Measurements from ENCODE around the gene FAM171A2.

Gene FAM171A2

GRCh38 chr17:44360144-44360533 lies 3.5 kb downstream of the FAM171A2 start:
- Histone ChIP-seq H3K9me3 (ENCODE audit: control insufficient read depth, insufficient read depth, low read length) (no peaks in the 10 kb centered on the region), H3K27ac (ENCODE audit: low read length) (no peak overlapping the region), H3K36me3 (ENCODE audit: control insufficient read depth, insufficient read depth, low read length) (no peaks in the 10 kb centered on the region; the same call in 1 of the 2 replicates), H3K4me3 (ENCODE audit: low read length) (no peak overlapping the region), H3K4me1 (ENCODE audit: control insufficient read depth, insufficient read depth, low read length) (peaks cover 15% of the 10 kb centered on the region), H3K27me3 (ENCODE audit: control insufficient read depth, insufficient read depth, low read length) (no peaks in the 10 kb centered on the region)
- WGBS (ENCODE audit: insufficient coverage, insufficient read length): no CpG with 5 or more reads among the region's 6 CpGs
- no peak for DNase-seq (ENCODE audit: low read depth, low spot score)

GRCh38 chr17:44359458-44360143 lies 4.1 kb downstream of the FAM171A2 start:
- H3K4me1 ChIP-seq (ENCODE audit: control insufficient read depth, insufficient read depth, low read length): peaks cover 15% of the 10 kb centered on the region
- DNase-seq (ENCODE audit: low read depth, low spot score): no peak
- H3K36me3 ChIP-seq (ENCODE audit: control insufficient read depth, insufficient read depth, low read length): no peaks in the 10 kb centered on the region; the same call in 1 of the 2 replicates
- no peaks in the 10 kb centered on the region for H3K9me3 ChIP-seq (ENCODE audit: control insufficient read depth, insufficient read depth, low read length)
- H3K27ac ChIP-seq (ENCODE audit: low read length): no peak overlapping the region
- WGBS (ENCODE audit: insufficient coverage, insufficient read length): no CpG with 5 or more reads among the region's 14 CpGs
- no peak overlapping the region for H3K4me3 ChIP-seq (ENCODE audit: low read length)
- H3K27me3 ChIP-seq (ENCODE audit: control insufficient read depth, insufficient read depth, low read length): no peaks in the 10 kb centered on the region

- Histone ChIP-seq H3K27me3 (ENCODE audit: control insufficient read depth, insufficient read depth, low read length) (no peaks in the 10 kb centered on the region), H3K36me3 (ENCODE audit: control insufficient read depth, insufficient read depth, low read length) (no peaks in the 10 kb centered on the region; the same call in 1 of the 2 replicates), H3K4me3 (ENCODE audit: low read length) (no peak overlapping the region), H3K27ac (ENCODE audit: low read length) (no peak overlapping the region), H3K4me1 (ENCODE audit: control insufficient read depth, insufficient read depth, low read length) (peaks cover 15% of the 10 kb centered on the region), H3K9me3 (ENCODE audit: control insufficient read depth, insufficient read depth, low read length) (no peaks in the 10 kb centered on the region)
- DNase-seq (ENCODE audit: low read depth, low spot score): no peak
- WGBS (ENCODE audit: insufficient coverage, insufficient read length): no CpG with 5 or more reads among the region's 6 CpGs
Measured at GRCh38 chr17:44359006-44359405, 4.6 kb downstream of the FAM171A2 start.

GRCh38 chr17:44358066-44358465 lies 5.6 kb downstream of the FAM171A2 start:
- Histone ChIP-seq H3K4me3 (ENCODE audit: low read length) (no peak overlapping the region), H3K4me1 (ENCODE audit: control insufficient read depth, insufficient read depth, low read length) (peaks cover 18% of the 10 kb centered on the region)

GRCh38 chr17:44356241-44356640 lies 7.4 kb downstream of the FAM171A2 start:
- no peaks in the 10 kb centered on the region for H3K9me3 ChIP-seq (ENCODE audit: control insufficient read depth, insufficient read depth, low read length)
- WGBS (ENCODE audit: insufficient coverage, insufficient read length): no CpG with 5 or more reads among the region's 11 CpGs
- peaks cover 13% of the 10 kb centered on the region for H3K36me3 ChIP-seq (ENCODE audit: control insufficient read depth, insufficient read depth, low read length)
- H3K27ac ChIP-seq (ENCODE audit: low read length): no peak overlapping the region
- no peaks in the 10 kb centered on the region for H3K27me3 ChIP-seq (ENCODE audit: control insufficient read depth, insufficient read depth, low read length)
- H3K4me3 ChIP-seq (ENCODE audit: low read length): no peak overlapping the region
- DNase-seq (ENCODE audit: low read depth, low spot score): no peak
- peaks cover 5% of the 10 kb centered on the region; the same call in 1 of the 2 replicates for H3K4me1 ChIP-seq (ENCODE audit: control insufficient read depth, insufficient read depth, low read length)

More at GRCh38 chr17:44358066-44358465, 5.6 kb downstream of the FAM171A2 start:
- H3K27ac ChIP-seq (ENCODE audit: low read length): no peak overlapping the region
- H3K27me3 ChIP-seq (ENCODE audit: control insufficient read depth, insufficient read depth, low read length): no peaks in the 10 kb centered on the region
- WGBS (ENCODE audit: insufficient coverage, insufficient read length): no CpG with 5 or more reads among the region's 9 CpGs
- H3K9me3 ChIP-seq (ENCODE audit: control insufficient read depth, insufficient read depth, low read length): no peaks in the 10 kb centered on the region
- H3K36me3 ChIP-seq (ENCODE audit: control insufficient read depth, insufficient read depth, low read length): no peaks in the 10 kb centered on the region; the same call in 1 of the 2 replicates
- DNase-seq (ENCODE audit: low read depth, low spot score): no peak

DNA sequence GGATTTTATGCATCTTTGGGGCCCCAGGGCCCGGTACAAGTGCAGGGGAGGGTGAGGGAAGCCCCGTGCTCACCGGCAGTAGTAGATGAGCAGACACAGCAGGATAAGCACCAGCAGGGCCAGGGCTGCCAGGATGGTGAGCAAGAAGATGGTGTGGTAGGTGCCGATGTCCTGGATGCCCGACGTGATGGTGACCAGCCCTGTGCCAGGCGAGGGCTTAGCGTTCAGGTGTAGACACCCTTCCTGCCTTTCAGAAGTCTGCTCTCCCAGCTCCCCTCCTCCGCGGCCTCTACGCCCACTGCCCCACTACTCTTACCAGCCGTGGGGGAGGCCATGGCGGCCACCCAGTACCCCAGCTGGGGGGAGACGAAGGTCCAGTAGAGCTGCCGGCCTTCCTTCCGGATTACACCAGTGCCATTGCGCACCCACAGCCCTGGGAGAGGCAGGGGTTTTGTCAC lies 8.0 kb downstream of the FAM171A2 start:
- H3K36me3 ChIP-seq (ENCODE audit: control insufficient read depth, insufficient read depth, low read length): peaks cover 13% of the 10 kb centered on the region
- H3K4me3 ChIP-seq (ENCODE audit: low read length): no peak overlapping the region
- no peaks in the 10 kb centered on the region for H3K27me3 ChIP-seq (ENCODE audit: control insufficient read depth, insufficient read depth, low read length)
- H3K27ac ChIP-seq (ENCODE audit: low read length): no peak overlapping the region
- 0 out of 2 replicates have a peak, but pooled peaks cover 3% of the 10 kb centered on the region for H3K4me1 ChIP-seq (ENCODE audit: control insufficient read depth, insufficient read depth, low read length)
- H3K9me3 ChIP-seq (ENCODE audit: control insufficient read depth, insufficient read depth, low read length): no peaks in the 10 kb centered on the region
- WGBS (ENCODE audit: insufficient coverage, insufficient read length): no CpG with 5 or more reads among the region's 17 CpGs
- no peak for DNase-seq (ENCODE audit: low read depth, low spot score)

- Histone ChIP-seq H3K4me1 (ENCODE audit: control insufficient read depth, insufficient read depth, low read length) (0 out of 2 replicates have a peak, but pooled peaks cover 3% of the 10 kb centered on the region), H3K4me3 (ENCODE audit: low read length) (peak overlapping the region; percentile 26; the same call in 1 of the 2 replicates), H3K27ac (ENCODE audit: low read length) (no peak overlapping the region), H3K27me3 (ENCODE audit: control insufficient read depth, insufficient read depth, low read length) (no peaks in the 10 kb centered on the region), H3K9me3 (ENCODE audit: control insufficient read depth, insufficient read depth, low read length) (no peaks in the 10 kb centered on the region), H3K36me3 (ENCODE audit: control insufficient read depth, insufficient read depth, low read length) (peaks cover 15% of the 10 kb centered on the region)
- DNase-seq (ENCODE audit: low read depth, low spot score): no peak
- no CpG with 5 or more reads among the region's 77 CpGs for WGBS (ENCODE audit: insufficient coverage, insufficient read length)
Measured at GRCh38 chr17:44354582-44355561, 8.8 kb downstream of the FAM171A2 start.

- no peaks in the 10 kb centered on the region for H3K27me3 ChIP-seq (ENCODE audit: control insufficient read depth, insufficient read depth, low read length)
- 0 out of 2 replicates have a peak, but pooled peaks cover 3% of the 10 kb centered on the region for H3K4me1 ChIP-seq (ENCODE audit: control insufficient read depth, insufficient read depth, low read length)
- no peaks in the 10 kb centered on the region for H3K9me3 ChIP-seq (ENCODE audit: control insufficient read depth, insufficient read depth, low read length)
- peak overlapping the region; percentile 55; the same call in 1 of the 2 replicates for H3K4me3 ChIP-seq (ENCODE audit: low read length)
- H3K36me3 ChIP-seq (ENCODE audit: control insufficient read depth, insufficient read depth, low read length): peaks cover 15% of the 10 kb centered on the region
- no CpG with 5 or more reads among the region's 98 CpGs for WGBS (ENCODE audit: insufficient coverage, insufficient read length)
- H3K27ac ChIP-seq (ENCODE audit: low read length): no peak overlapping the region
- DNase-seq (ENCODE audit: low read depth, low spot score): no peak
Measured at GRCh38 chr17:44353672-44354331, 9.9 kb downstream of the FAM171A2 start.

DNA sequence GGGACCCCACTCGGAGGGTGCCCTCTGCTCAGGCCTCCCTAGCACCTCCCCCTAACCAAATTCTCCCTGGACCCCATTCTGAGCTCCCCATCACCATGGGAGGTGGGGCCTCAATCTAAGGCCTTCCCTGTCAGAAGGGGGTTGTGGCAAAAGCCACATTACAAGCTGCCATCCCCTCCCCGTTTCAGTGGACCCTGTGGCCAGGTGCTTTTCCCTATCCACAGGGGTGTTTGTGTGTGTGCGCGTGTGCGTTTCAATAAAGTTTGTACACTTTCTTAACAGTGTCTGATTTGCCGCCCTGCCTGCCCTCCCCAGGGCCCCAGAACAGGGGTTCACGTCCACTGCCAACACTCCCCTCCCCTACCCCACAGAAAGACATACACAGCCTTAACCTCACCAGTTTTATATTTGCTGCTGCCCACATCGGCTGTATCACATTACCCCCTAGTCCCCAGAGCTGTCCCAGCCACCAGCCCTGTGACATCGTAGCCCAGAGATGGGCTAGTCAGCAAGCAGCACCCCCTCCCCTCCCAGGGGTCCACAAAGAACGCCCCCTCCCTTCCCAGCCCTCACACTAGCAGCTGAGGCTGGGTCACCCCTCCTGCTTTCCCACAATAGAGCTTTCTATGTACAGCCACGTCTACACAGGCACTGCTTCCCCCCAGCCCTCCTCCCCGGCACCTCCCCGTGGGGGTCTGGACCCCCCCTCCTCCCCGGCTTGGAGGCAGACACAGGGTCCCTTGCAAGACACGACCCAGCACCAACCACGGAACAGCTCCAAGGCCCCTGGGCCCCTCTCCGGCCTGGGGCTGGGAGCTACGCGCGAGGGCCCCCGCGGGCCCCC lies 10.6 kb downstream of the FAM171A2 start:
- WGBS (ENCODE audit: insufficient coverage, insufficient read length): no CpG with 5 or more reads among the region's 22 CpGs
- no peak overlapping the region for H3K27ac ChIP-seq (ENCODE audit: low read length)
- 0 out of 2 replicates have a peak, but pooled peaks cover 3% of the 10 kb centered on the region for H3K4me1 ChIP-seq (ENCODE audit: control insufficient read depth, insufficient read depth, low read length)
- H3K9me3 ChIP-seq (ENCODE audit: control insufficient read depth, insufficient read depth, low read length): no peaks in the 10 kb centered on the region
- no peaks in the 10 kb centered on the region for H3K27me3 ChIP-seq (ENCODE audit: control insufficient read depth, insufficient read depth, low read length)
- DNase-seq (ENCODE audit: low read depth, low spot score): no peak
- peaks cover 15% of the 10 kb centered on the region for H3K36me3 ChIP-seq (ENCODE audit: control insufficient read depth, insufficient read depth, low read length)
- H3K4me3 ChIP-seq (ENCODE audit: low read length): peak overlapping the region; percentile 55; the same call in 1 of the 2 replicates
